Midbrain (tissue), 1 donor: ENCODE results near the gene MMS19.
"Not testable (repeated sequence)": the region's sequence is repeated elsewhere in the genome, so short reads cannot be mapped to it uniquely, and the experiment has no call there.

Source experiments
- DNase-seq: peaks from one replicate; lab custom pipeline; 2025; lab: John Stamatoyannopoulos, UW

MMS19 gene

GRCh38 chr10:97528876-97529275 is 30.7 kb upstream of the MMS19 start:
- not testable (repeated sequence) for DNase-seq

GRCh38 chr10:97525683-97526110 is 27.5 kb upstream of the MMS19 start:
- DNase-seq: no peak

- DNase-seq: no peak
Measured at GRCh38 chr10:97525086-97525485, 26.9 kb upstream of the MMS19 start.

- no peak for DNase-seq
Measured at GRCh38 chr10:97522937-97523336, 24.7 kb upstream of the MMS19 start.

GRCh38 chr10:97522071-97522470 is 23.8 kb upstream of the MMS19 start:
- DNase-seq: no peak

- no peak for DNase-seq
Measured at GRCh38 chr10:97520978-97521761, 22.9 kb upstream of the MMS19 start.

- no peak for DNase-seq
Measured at GRCh38 chr10:97520520-97520919, 22.3 kb upstream of the MMS19 start.

- no peak for DNase-seq
Measured at GRCh38 chr10:97519342-97519741, 21.1 kb upstream of the MMS19 start.

- DNase-seq: no peak
Measured at GRCh38 chr10:97518301-97519043, 20.2 kb upstream of the MMS19 start.

GRCh38 chr10:97517778-97518300 is 19.6 kb upstream of the MMS19 start:
- no peak for DNase-seq

- DNase-seq: no peak
Measured at GRCh38 chr10:97517096-97517750, 19.0 kb upstream of the MMS19 start.

GRCh38 chr10:97515271-97515978 is 17.2 kb upstream of the MMS19 start:
- no peak for DNase-seq

- DNase-seq: no peak
Measured at GRCh38 chr10:97514344-97514743, 16.1 kb upstream of the MMS19 start.

- no peak for DNase-seq
Measured at GRCh38 chr10:97512993-97513392, 14.8 kb upstream of the MMS19 start.

GRCh38 chr10:97511711-97512440 is 13.7 kb upstream of the MMS19 start:
- DNase-seq: no peak

GRCh38 chr10:97510686-97511085 is 12.5 kb upstream of the MMS19 start:
- no peak for DNase-seq

- no peak for DNase-seq
Measured at GRCh38 chr10:97509120-97509680, 11.0 kb upstream of the MMS19 start.

- DNase-seq: peak; percentile 36
Measured at GRCh38 chr10:97508342-97508741, 10.1 kb upstream of the MMS19 start.

GRCh38 chr10:97506199-97506991 is 8.2 kb upstream of the MMS19 start:
- no peak for DNase-seq

- no peak for DNase-seq
Measured at GRCh38 chr10:97505152-97505551, 6.9 kb upstream of the MMS19 start.
